Mesodermal cell (in vitro differentiated cells): ENCODE data around the gene ERCC4.

Experiments
- H3K27ac ChIP-seq: 2 replicates; pipeline ENCODE4 v1.7.0; 2013; ENCODE audit warnings: mild to moderate bottlenecking, low read depth, low read length, moderate library complexity; ENCODE audit not compliant: severe bottlenecking
- H3K36me3 ChIP-seq: 2 replicates; pipeline ENCODE4 v1.7.1; 2013; ENCODE audit warnings: mild to moderate bottlenecking, low read length, moderate library complexity; ENCODE audit not compliant: control insufficient read depth, insufficient read depth
- H3K4me1 ChIP-seq: one replicate; pipeline ENCODE4 v1.7.1; 2013; ENCODE audit warnings: mild to moderate bottlenecking, low read length; ENCODE audit not compliant: insufficient read depth, control insufficient read depth, poor library complexity, severe bottlenecking
- H3K4me3 ChIP-seq: 2 replicates; pipeline ENCODE4 v1.7.0; 2013; ENCODE audit warnings: low read length, control low read depth, mild to moderate bottlenecking; ENCODE audit not compliant: insufficient read depth, poor library complexity, severe bottlenecking; ENCODE audit errors: extremely low read depth
- H3K9me3 ChIP-seq: 2 replicates; pipeline ENCODE4 v1.7.1; 2013; ENCODE audit warnings: mild to moderate bottlenecking, low read length, moderate library complexity; ENCODE audit not compliant: control insufficient read depth
- WGBS, 2 experiments: methylation state at CpG; one replicate each; pipeline ENCODE4 v1.1.5; 2013; ENCODE audit warnings: missing lambda C conversion rate in 2 of 2; ENCODE audit not compliant: insufficient coverage in 2 of 2; 5-methylcytosine and 5-hydroxymethylcytosine counted together

ERCC4 gene

GRCh38 chr16:13911306-13911705 is 8.6 kb upstream of the ERCC4 start:
- WGBS, 2 experiments = no CpG with 5 or more reads among the region's 1 CpG
- Histone ChIP-seq H3K4me3 (no peak overlapping the region), H3K4me1 (no peaks in the 10 kb centered on the region), H3K36me3 (no peaks in the 10 kb centered on the region), H3K27ac (no peak overlapping the region), H3K9me3 (no peaks in the 10 kb centered on the region)

GRCh38 chr16:13911871-13912270 is 8.1 kb upstream of the ERCC4 start:
- Histone ChIP-seq H3K9me3 (no peaks in the 10 kb centered on the region), H3K36me3 (no peaks in the 10 kb centered on the region), H3K4me1 (no peaks in the 10 kb centered on the region), H3K4me3 (no peak overlapping the region), H3K27ac (no peak overlapping the region)

- Histone ChIP-seq H3K36me3 (no peaks in the 10 kb centered on the region), H3K27ac (no peak overlapping the region), H3K9me3 (no peaks in the 10 kb centered on the region), H3K4me1 (no peaks in the 10 kb centered on the region), H3K4me3 (no peak overlapping the region)
- WGBS, 2 experiments = 73 to 86% methylated on average over 1 of the region's 1 CpG
These were observed 7.1 kb upstream of the ERCC4 start for GRCh38 chr16:13912891-13913290.

- no peaks in the 10 kb centered on the region for H3K36me3 ChIP-seq
- no peaks in the 10 kb centered on the region for H3K9me3 ChIP-seq
- H3K4me1 ChIP-seq = no peaks in the 10 kb centered on the region
- H3K27ac ChIP-seq = no peak overlapping the region
- 76 to 89% methylated on average over 5 to 6 of the region's 7 CpGs for WGBS, 2 experiments
- no peak overlapping the region for H3K4me3 ChIP-seq
These were observed 6.3 kb upstream of the ERCC4 start for GRCh38 chr16:13913374-13914292.

GRCh38 chr16:13915033-13915635 is 4.8 kb upstream of the ERCC4 start:
- WGBS, 2 experiments = 88 to 93% methylated on average over 5 to 9 of the region's 10 CpGs
- no peaks in the 10 kb centered on the region for H3K4me1 ChIP-seq
- H3K9me3 ChIP-seq = no peaks in the 10 kb centered on the region
- no peak overlapping the region for H3K27ac ChIP-seq
- H3K4me3 ChIP-seq = no peak overlapping the region
- no peaks in the 10 kb centered on the region for H3K36me3 ChIP-seq

- no peak overlapping the region for H3K4me3 ChIP-seq
- peak overlapping the region; percentile 33 for H3K27ac ChIP-seq
- no peaks in the 10 kb centered on the region for H3K9me3 ChIP-seq
- H3K36me3 ChIP-seq = peaks cover 10% of the 10 kb centered on the region
- H3K4me1 ChIP-seq = peaks cover 5% of the 10 kb centered on the region
- WGBS, 2 experiments = 40 to 60% methylated on average over 1 of the region's 3 CpGs
These were observed 648 bp upstream of the ERCC4 start for GRCh38 chr16:13919330-13919682.

- peak overlapping the region; percentile 86 for H3K4me3 ChIP-seq
- WGBS, 2 experiments = 1 to 3% methylated on average over 9 to 10 of the region's 10 CpGs
- no peaks in the 10 kb centered on the region for H3K9me3 ChIP-seq
- H3K27ac ChIP-seq = no peak overlapping the region
- peaks cover 16% of the 10 kb centered on the region for H3K36me3 ChIP-seq
- peaks cover 5% of the 10 kb centered on the region for H3K4me1 ChIP-seq
These were observed 510 bp downstream of the ERCC4 start for GRCh38 chr16:13920510-13920818.

- no peaks in the 10 kb centered on the region for H3K9me3 ChIP-seq
- no peak overlapping the region for H3K27ac ChIP-seq
- 95 to 100% methylated on average over 2 of the region's 2 CpGs for WGBS, 2 experiments
- H3K36me3 ChIP-seq = peaks cover 25% of the 10 kb centered on the region
- no peak overlapping the region for H3K4me3 ChIP-seq
- H3K4me1 ChIP-seq = peaks cover 5% of the 10 kb centered on the region
These were observed 1.4 kb downstream of the ERCC4 start for GRCh38 chr16:13921328-13921727.

GRCh38 chr16:13923703-13924298 is 3.8 kb downstream of the ERCC4 start:
- Histone ChIP-seq H3K9me3 (no peaks in the 10 kb centered on the region), H3K27ac (no peak overlapping the region), H3K4me1 (peaks cover 5% of the 10 kb centered on the region), H3K36me3 (peaks cover 36% of the 10 kb centered on the region), H3K4me3 (no peak overlapping the region)
- WGBS, 2 experiments = 63% methylated on average over 2 of the region's 4 CpGs; no CpG with 5 or more reads in 1 of the 2 experiments

GRCh38 chr16:13926464-13926863 is 6.5 kb downstream of the ERCC4 start:
- no peaks in the 10 kb centered on the region for H3K4me1 ChIP-seq
- peaks cover 36% of the 10 kb centered on the region for H3K36me3 ChIP-seq
- H3K27ac ChIP-seq = no peak overlapping the region
- H3K9me3 ChIP-seq = no peaks in the 10 kb centered on the region
- no peak overlapping the region for H3K4me3 ChIP-seq
- 95 to 100% methylated on average over 3 to 4 of the region's 4 CpGs for WGBS, 2 experiments

GRCh38 chr16:13926891-13927290 is 6.9 kb downstream of the ERCC4 start:
- no peaks in the 10 kb centered on the region for H3K4me1 ChIP-seq
- H3K9me3 ChIP-seq = no peaks in the 10 kb centered on the region
- no CpG with 5 or more reads among the region's 2 CpGs for WGBS, 2 experiments
- H3K36me3 ChIP-seq = peaks cover 38% of the 10 kb centered on the region
- H3K4me3 ChIP-seq = no peak overlapping the region
- H3K27ac ChIP-seq = no peak overlapping the region
